Measurements from ENCODE around the gene IMPACT. TPM values are rescaled to one million over a fixed set of nuclear protein-coding genes. Genes with fewer than 3 reads are reported as not detected.

The IMPACT gene
- total and polyA plus RNA-seq, 2 of the 8 experiments (the other 6 are each of a cell fraction or from before 2014, with no cell fraction given), result 31.1 to 44.6 TPM

DNA sequence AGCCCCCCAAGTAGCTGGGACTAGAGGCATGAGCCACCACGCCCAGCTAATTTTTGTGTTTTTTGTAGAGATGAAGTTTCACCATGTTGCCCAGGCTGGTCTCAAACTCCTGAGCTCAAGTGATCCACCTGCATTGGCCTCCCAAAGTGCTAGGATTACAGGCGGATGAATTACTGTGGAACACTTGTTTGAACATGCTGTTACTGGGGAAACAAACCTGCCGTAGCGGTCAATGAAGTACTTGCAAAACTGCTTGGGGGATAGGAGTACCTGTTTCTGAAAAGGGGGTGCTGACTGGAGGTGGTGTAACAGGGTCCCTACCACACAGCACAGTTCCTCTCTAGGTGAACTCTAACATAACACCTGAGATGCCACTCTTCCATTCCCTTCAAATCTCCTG is 5.9 kb upstream of the IMPACT start (continued):
- TF ChIP-seq, protein P1, sequence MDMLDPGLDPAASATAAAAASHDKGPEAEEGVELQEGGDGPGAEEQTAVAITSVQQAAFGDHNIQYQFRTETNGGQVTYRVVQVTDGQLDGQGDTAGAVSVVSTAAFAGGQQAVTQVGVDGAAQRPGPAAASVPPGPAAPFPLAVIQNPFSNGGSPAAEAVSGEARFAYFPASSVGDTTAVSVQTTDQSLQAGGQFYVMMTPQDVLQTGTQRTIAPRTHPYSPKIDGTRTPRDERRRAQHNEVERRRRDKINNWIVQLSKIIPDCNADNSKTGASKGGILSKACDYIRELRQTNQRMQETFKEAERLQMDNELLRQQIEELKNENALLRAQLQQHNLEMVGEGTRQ (IDR thresholded peaks at IDR 0.05; ENCODE audit: low read length), result no peak

All from H1 (cell line).